ENCODE results near the gene BTN3A1. TPM values are rescaled to one million over a fixed set of nuclear protein-coding genes. Genes with fewer than 3 reads are reported as not detected.

Gene BTN3A1
- total and polyA plus RNA-seq, 2 of the 13 experiments (the other 11 are each of a cell fraction or from before 2014, with no cell fraction given): 13.3 to 14.0 TPM

DNA sequence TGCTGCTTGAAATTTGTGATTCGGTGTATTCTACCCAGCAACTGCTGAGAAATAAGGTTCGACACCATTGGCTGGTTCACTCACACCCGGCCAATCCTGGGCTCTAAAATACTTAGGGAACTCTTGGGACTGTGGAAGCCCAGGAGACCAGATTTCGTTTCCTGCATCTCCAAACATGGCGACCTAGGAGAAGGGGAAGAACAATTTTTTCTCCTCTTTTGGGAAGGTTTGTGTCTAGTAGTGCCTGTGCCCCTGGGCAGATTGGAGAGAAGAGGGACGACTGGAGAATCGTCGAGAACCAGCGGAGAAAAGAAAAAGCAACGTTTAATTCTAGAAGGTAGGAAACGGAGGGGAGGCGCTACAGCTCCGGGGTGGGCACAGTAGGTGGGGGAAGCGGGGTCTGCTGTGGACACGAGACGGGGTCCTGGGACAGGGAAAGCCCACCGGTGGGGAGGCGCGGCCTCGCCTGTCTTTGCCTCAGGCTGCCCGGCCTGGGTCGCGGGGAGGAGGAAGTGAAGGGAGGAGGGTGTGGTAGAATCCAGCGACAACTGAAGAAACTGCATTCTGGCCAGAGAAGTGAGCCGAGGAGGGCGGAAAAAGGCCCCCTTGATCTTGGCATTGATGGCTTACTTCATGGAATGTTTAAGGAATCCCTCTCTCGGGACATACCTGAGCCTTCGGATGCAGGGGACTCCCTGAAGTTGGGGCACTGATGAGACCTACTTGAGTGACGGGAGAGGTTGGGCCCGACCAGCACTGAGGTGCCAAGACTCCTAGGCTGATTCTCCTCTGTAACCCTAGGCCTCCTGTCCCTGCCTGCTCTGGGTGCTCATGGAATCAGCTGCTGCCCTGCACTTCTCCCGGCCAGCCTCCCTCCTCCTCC lies 56.0 kb downstream of the BTN3A1 start, which contains the start of gene BTN2A1 (continued):
- TF ChIP-seq DMTF1 (CRISPR knock-in tag; IDR thresholded peaks at IDR 0.05) (no peak), CHD4 (IDR thresholded peaks at IDR 0.05; ENCODE audit: borderline replicate concordance, low read length) (no peak), HINFP (CRISPR knock-in tag; IDR thresholded peaks at IDR 0.05; ENCODE audit: low read depth) (no peak; the same call in 1 of the 2 replicates), ZNF572 (CRISPR knock-in tag; IDR thresholded peaks at IDR 0.05) (no peak), HIVEP1 (CRISPR knock-in tag; IDR thresholded peaks at IDR 0.05) (no peak), DNMT1 (CRISPR knock-in tag; IDR thresholded peaks at IDR 0.05) (no peak), NRL (CRISPR knock-in tag; IDR thresholded peaks at IDR 0.05; ENCODE audit: borderline replicate concordance) (0 out of 2 replicates have a peak, but pooled peaks have one; percentile 21), ZNF275 (CRISPR knock-in tag; IDR thresholded peaks at IDR 0.05; ENCODE audit: borderline replicate concordance) (no peak), ELF1 (CRISPR knock-in tag; IDR thresholded peaks at IDR 0.05) (0 out of 2 replicates have a peak, but pooled peaks have one; percentile 5), HNRNPK (IDR thresholded peaks at IDR 0.05; ENCODE audit: low read depth, low read length, poor library complexity, severe bottlenecking) (no peak), TMF1 (CRISPR knock-in tag; IDR thresholded peaks at IDR 0.05; ENCODE audit: low read depth) (no peak), ZNF232 (CRISPR knock-in tag; IDR thresholded peaks at IDR 0.05; ENCODE audit: borderline replicate concordance) (0 out of 2 replicates have a peak, but pooled peaks have one; percentile 53), ZNF138 (CRISPR knock-in tag; IDR thresholded peaks at IDR 0.05; ENCODE audit: low read depth) (no peak), MBD4 (IDR thresholded peaks at IDR 0.05; ENCODE audit: borderline replicate concordance, low read length) (no peak), CENPBD1 (CRISPR knock-in tag; IDR thresholded peaks at IDR 0.05; ENCODE audit: borderline replicate concordance, low read depth) (no peak), ZNF552 (CRISPR knock-in tag; IDR thresholded peaks at IDR 0.05; ENCODE audit: borderline replicate concordance) (no peak)
- TF ChIP-seq, protein P1, sequence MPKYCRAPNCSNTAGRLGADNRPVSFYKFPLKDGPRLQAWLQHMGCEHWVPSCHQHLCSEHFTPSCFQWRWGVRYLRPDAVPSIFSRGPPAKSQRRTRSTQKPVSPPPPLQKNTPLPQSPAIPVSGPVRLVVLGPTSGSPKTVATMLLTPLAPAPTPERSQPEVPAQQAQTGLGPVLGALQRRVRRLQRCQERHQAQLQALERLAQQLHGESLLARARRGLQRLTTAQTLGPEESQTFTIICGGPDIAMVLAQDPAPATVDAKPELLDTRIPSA (CRISPR knock-in tag; IDR thresholded peaks at IDR 0.05; ENCODE audit: borderline replicate concordance): no peak
- TF ChIP-seq, protein P2, sequence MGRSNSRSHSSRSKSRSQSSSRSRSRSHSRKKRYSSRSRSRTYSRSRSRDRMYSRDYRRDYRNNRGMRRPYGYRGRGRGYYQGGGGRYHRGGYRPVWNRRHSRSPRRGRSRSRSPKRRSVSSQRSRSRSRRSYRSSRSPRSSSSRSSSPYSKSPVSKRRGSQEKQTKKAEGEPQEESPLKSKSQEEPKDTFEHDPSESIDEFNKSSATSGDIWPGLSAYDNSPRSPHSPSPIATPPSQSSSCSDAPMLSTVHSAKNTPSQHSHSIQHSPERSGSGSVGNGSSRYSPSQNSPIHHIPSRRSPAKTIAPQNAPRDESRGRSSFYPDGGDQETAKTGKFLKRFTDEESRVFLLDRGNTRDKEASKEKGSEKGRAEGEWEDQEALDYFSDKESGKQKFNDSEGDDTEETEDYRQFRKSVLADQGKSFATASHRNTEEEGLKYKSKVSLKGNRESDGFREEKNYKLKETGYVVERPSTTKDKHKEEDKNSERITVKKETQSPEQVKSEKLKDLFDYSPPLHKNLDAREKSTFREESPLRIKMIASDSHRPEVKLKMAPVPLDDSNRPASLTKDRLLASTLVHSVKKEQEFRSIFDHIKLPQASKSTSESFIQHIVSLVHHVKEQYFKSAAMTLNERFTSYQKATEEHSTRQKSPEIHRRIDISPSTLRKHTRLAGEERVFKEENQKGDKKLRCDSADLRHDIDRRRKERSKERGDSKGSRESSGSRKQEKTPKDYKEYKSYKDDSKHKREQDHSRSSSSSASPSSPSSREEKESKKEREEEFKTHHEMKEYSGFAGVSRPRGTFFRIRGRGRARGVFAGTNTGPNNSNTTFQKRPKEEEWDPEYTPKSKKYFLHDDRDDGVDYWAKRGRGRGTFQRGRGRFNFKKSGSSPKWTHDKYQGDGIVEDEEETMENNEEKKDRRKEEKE (IDR thresholded peaks at IDR 0.05): no peak
